Spleen (tissue), 11 donors: ENCODE data around the gene NFAT5. TPM values are rescaled to one million over a fixed set of nuclear protein-coding genes. Genes with fewer than 3 reads are reported as not detected.

Experiments used
- DNase-seq: peaks from one replicate; pipeline ENCODE4 v3.0.0-alpha.2; 2020
- H3K27ac ChIP-seq, 8 donors: fragments of 200-600 bp; sonication (generic) in 7 of 8; 1 replicate in 4 of 8; 2 replicates in 4 of 8; pipeline versions ENCODE4 v1.5.0 to v1.8.0; 2016 to 2021; ENCODE audit warnings: inconsistent platforms in 4 of 8, mild to moderate bottlenecking in 4 of 8, moderate library complexity in 1 of 8
- H3K27me3 ChIP-seq, 7 donors: fragments of 200-600 bp; sonication (generic) in 6 of 7; replicated peaks in 1 of 7; 1 replicate in 4 of 7; 2 replicates in 3 of 7; pipeline versions ENCODE4 v1.5.0 to v1.8.0; 2016 to 2021; ENCODE audit warnings: inconsistent platforms in 3 of 7, mild to moderate bottlenecking in 1 of 7
- H3K36me3 ChIP-seq, 6 donors: fragments of 200-600 bp; sonication (generic) in 5 of 6; 1 replicate in 4 of 6; 2 replicates in 2 of 6; pipeline versions ENCODE4 v1.5.0 to v1.8.0; 2016 to 2021; ENCODE audit warnings: inconsistent platforms in 2 of 6
- H3K4me1 ChIP-seq, 6 donors: fragments of 200-600 bp; sonication (generic) in 5 of 6; 1 replicate in 3 of 6; 2 replicates in 3 of 6; pipeline versions ENCODE4 v1.5.0 to v1.8.0; 2016 to 2021; ENCODE audit warnings: inconsistent platforms in 3 of 6
- H3K4me3 ChIP-seq, 8 donors: fragments of 200-600 bp; sonication (generic) in 7 of 8; 1 replicate in 4 of 8; 2 replicates in 4 of 8; pipeline versions ENCODE4 v1.5.0 to v1.8.0; 2016 to 2021; ENCODE audit warnings: inconsistent platforms in 4 of 8, mild to moderate bottlenecking in 4 of 8, moderate library complexity in 2 of 8
- H3K9me3 ChIP-seq, 8 donors: fragments of 200-600 bp; sonication (generic) in 7 of 8; 1 replicate in 4 of 8; 2 replicates in 4 of 8; pipeline versions ENCODE4 v1.5.0 to v1.8.0; 2016 to 2021; ENCODE audit warnings: inconsistent platforms in 4 of 8
- CTCF ChIP-seq, 11 experiments: fragments of 200-600 bp in 7 of 11; fragments of 450-650 bp in 4 of 11; sonication (generic) in 4 of 11; IDR thresholded peaks in 8 of 11; conservative IDR thresholded peaks in 3 of 11; 1 replicate in 7 of 11; 2 replicates in 4 of 11; pipeline versions ENCODE4 v1.4.0 to v1.8.0; 2016 to 2021; ENCODE audit warnings: antibody characterized with exemption in 11 of 11, inconsistent platforms in 4 of 11, mild to moderate bottlenecking in 1 of 11
- POLR2A ChIP-seq, 3 donors: fragments of 450-650 bp; IDR thresholded peaks; one replicate each; pipeline ENCODE4 v1.5.1; 2017; ENCODE audit warnings: antibody characterized with exemption in 3 of 3, mild to moderate bottlenecking in 1 of 3
- POLR2AphosphoS5 ChIP-seq, 3 donors: sonication (generic); formaldehyde crosslinking; IDR thresholded peaks; one replicate each; pipeline ENCODE4 v1.5.1; 2017; ENCODE audit warnings: antibody characterized with exemption in 3 of 3
- WGBS, 5 donors: extraction: QIAGEN DNeasy Blood & Tissue Kit in 3 of 5; methylation state at CpG; one replicate each; pipeline versions ENCODE4 v1.1.5 to v1.1.7; 2013 to 2018; 5-methylcytosine and 5-hydroxymethylcytosine counted together
- intact Hi-C: fragments of 100-400 bp; cut with DNase I; formaldehyde crosslinking; loops from one replicate; pipeline ENCODE4 v1.15.0; 2023; ENCODE audit warnings: low total_unique reads
- polyA plus RNA-seq, 3 donors: library from polyadenylated mRNA; stranded (reverse); fragments of 200-250 nt; gene quantifications; one replicate each; pipeline ENCODE4 v1.2.1, GENCODE V29; 2013
- total RNA-seq, 7 donors: library from RNA; depleted of rRNA in 3 of 7; stranded (reverse); fragments of >200 nt in 3 of 7; fragmentation: NEBNext Ultra II Directional in 4 of 7; extraction: Animal tissue kit (Norgen Biotek cat#: 25700) in 4 of 7; gene quantifications; one replicate each; pipeline versions ENCODE4 v1.1.0 to v1.2.1, GENCODE V29; 2016 to 2021
- donor health status: healthy with polysubstance abuse.
- donor health status: DM: no; HTN: no; CAD: no; lungs with moderate emphysema.
- donor health status: DM: no; HTN: no; CAD: no.
- donor health status: Bipolar disorder and iron deficiency.
- donor health status: healthy.
- donor health status: DM: no; HTN: no; CAD: no.
- donor health status: DM: yes; HTN: yes; CAD: no.

The NFAT5 gene
- total and polyA plus RNA-seq, 10 donors: 0.79 to 96.8 (median 54.5) TPM

GRCh38 chr16:69619514-69619913 lies 53.7 kb downstream of the NFAT5 start:
- H3K4me3 ChIP-seq: no peak overlapping the region
- intact Hi-C loops: no loop called here
- H3K27me3 ChIP-seq: no peaks in the 10 kb centered on the region
- H3K27ac ChIP-seq: peak overlapping the region in 7 of 8 donors; percentile 6 to 58 (median 36)
- peak in 1 of 3 donors; percentile 35 for TF ChIP-seq POLR2AphosphoS5 (IDR thresholded peaks at IDR 0.05)
- TF ChIP-seq CTCF (IDR thresholded peaks at IDR 0.05 in 8 of 11, conservative IDR thresholded peaks at IDR 0.05 in 3 of 11): no peak
- TF ChIP-seq POLR2A (IDR thresholded peaks at IDR 0.05): no peak
- peaks cover 0 to 35% (median 0%) of the 10 kb centered on the region in 6 donors for H3K36me3 ChIP-seq
- DNase-seq: no peak
- H3K9me3 ChIP-seq: no peaks in the 10 kb centered on the region
- peaks cover 0 to 59% (median 28%) of the 10 kb centered on the region in 6 donors for H3K4me1 ChIP-seq

GRCh38 chr16:69620573-69620972 lies 54.8 kb downstream of the NFAT5 start:
- H3K9me3 ChIP-seq: no peaks in the 10 kb centered on the region
- no peak overlapping the region for H3K4me3 ChIP-seq
- DNase-seq: no peak
- TF ChIP-seq CTCF (IDR thresholded peaks at IDR 0.05 in 8 of 11, conservative IDR thresholded peaks at IDR 0.05 in 3 of 11) (no peak), POLR2A (IDR thresholded peaks at IDR 0.05) (no peak), POLR2AphosphoS5 (IDR thresholded peaks at IDR 0.05) (no peak)
- peaks cover 0 to 48% (median 24%) of the 10 kb centered on the region in 6 donors for H3K4me1 ChIP-seq
- intact Hi-C loops: no loop called here
- peak overlapping the region in 2 of 8 donors; percentile 43 to 58 for H3K27ac ChIP-seq
- peaks cover 0 to 33% (median 0%) of the 10 kb centered on the region in 6 donors for H3K36me3 ChIP-seq
- H3K27me3 ChIP-seq: no peaks in the 10 kb centered on the region
- WGBS, 5 donors: 53 to 89% (median 76%) methylated on average over 1 of the region's 1 CpG

GRCh38 chr16:69621225-69621624 lies 55.5 kb downstream of the NFAT5 start:
- intact Hi-C loops: no loop called here

GRCh38 chr16:69626256-69626655 lies 60.5 kb downstream of the NFAT5 start:
- H3K4me3 ChIP-seq: no peak overlapping the region
- no peaks in the 10 kb centered on the region for H3K9me3 ChIP-seq
- H3K4me1 ChIP-seq: peaks cover 0 to 6% (median 2%) of the 10 kb centered on the region in 6 donors
- WGBS, 5 donors: 82 to 93% (median 89%) methylated on average over 2 of the region's 2 CpGs
- H3K36me3 ChIP-seq: peaks cover 0 to 68% (median 7%) of the 10 kb centered on the region in 6 donors
- TF ChIP-seq CTCF (IDR thresholded peaks at IDR 0.05 in 8 of 11, conservative IDR thresholded peaks at IDR 0.05 in 3 of 11) (no peak), POLR2AphosphoS5 (IDR thresholded peaks at IDR 0.05) (no peak), POLR2A (IDR thresholded peaks at IDR 0.05) (no peak)
- intact Hi-C loops: no loop called here
- DNase-seq: no peak
- no peak overlapping the region for H3K27ac ChIP-seq
- H3K27me3 ChIP-seq: no peaks in the 10 kb centered on the region

More at GRCh38 chr16:69621225-69621624, 55.5 kb downstream of the NFAT5 start:
- Histone ChIP-seq H3K27me3 (no peaks in the 10 kb centered on the region), H3K36me3 (peaks cover 0 to 31% (median 1%) of the 10 kb centered on the region in 6 donors), H3K27ac (peak overlapping the region in 1 of 8 donors; percentile 13), H3K4me3 (no peak overlapping the region), H3K4me1 (peaks cover 0 to 43% (median 24%) of the 10 kb centered on the region in 6 donors), H3K9me3 (no peaks in the 10 kb centered on the region)
- DNase-seq: no peak
- 74 to 87% (median 82%) methylated on average over 1 of the region's 1 CpG for WGBS, 5 donors
- TF ChIP-seq POLR2A (IDR thresholded peaks at IDR 0.05) (no peak), CTCF (IDR thresholded peaks at IDR 0.05 in 8 of 11, conservative IDR thresholded peaks at IDR 0.05 in 3 of 11) (no peak), POLR2AphosphoS5 (IDR thresholded peaks at IDR 0.05) (no peak)
